ENCODE results near the gene PUS7. TPM values are rescaled to one million over a fixed set of nuclear protein-coding genes. Genes with fewer than 3 reads are reported as not detected.
"Not testable (repeated sequence)": the region's sequence is repeated elsewhere in the genome, so short reads cannot be mapped to it uniquely, and the experiment has no call there.

The PUS7 gene
- total and polyA plus RNA-seq, 2 experiments from 2014 or later: 16.0 to 39.3 TPM

DNA sequence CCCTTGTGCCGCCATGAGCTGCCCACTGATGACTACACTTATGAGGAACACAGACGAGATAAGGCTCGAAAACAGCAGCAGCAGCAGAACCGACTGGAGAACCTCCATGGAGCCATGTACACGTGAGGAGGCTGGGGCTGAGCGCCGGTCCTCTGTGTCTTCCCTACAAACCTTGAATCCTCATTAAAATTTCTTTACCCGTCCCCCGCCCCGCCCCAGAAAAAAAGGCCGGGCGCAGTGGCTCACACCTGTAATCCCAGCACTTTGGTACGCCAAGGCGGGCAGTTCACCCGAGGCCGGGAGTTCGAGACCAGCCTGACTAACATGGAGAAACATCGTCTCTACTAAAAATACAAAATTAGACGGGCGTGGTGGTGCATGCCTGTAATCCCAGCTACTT lies 8.5 kb upstream of the PUS7 start:
- H3K79me2 ChIP-seq (ENCODE audit: insufficient read depth): peaks cover 35% of the 10 kb centered on the region
- WGBS, 2 experiments (ENCODE audit: low coverage in 1 of 2, low lambda C conversion rate in 2 of 2, missing lambda C conversion rate in 2 of 2): 97 to 99% methylated on average over 20 of the region's 20 CpGs
- H3K4me1 ChIP-seq (ENCODE audit: insufficient read depth): peaks cover 12% of the 10 kb centered on the region; the same call in 1 of the 2 replicates
- H3K9me2 ChIP-seq (ENCODE audit: insufficient read depth): no peaks in the 10 kb centered on the region
- H3F3A ChIP-seq (ENCODE audit: insufficient read depth): no peaks in the 10 kb centered on the region
- H3K4me3 ChIP-seq: no peak overlapping the region
- H3K27ac ChIP-seq: no peak overlapping the region
- no peaks in the 10 kb centered on the region for H3K27me3 ChIP-seq (replicated peaks; ENCODE audit: insufficient read depth)
- H4K20me1 ChIP-seq (ENCODE audit: insufficient read depth): no peaks in the 10 kb centered on the region
- H3K36me3 ChIP-seq (ENCODE audit: low read depth): 0 out of 2 replicates have a peak, but pooled peaks cover 4% of the 10 kb centered on the region
- no peak for DNase-seq
- in situ Hi-C loops (cut with MboI): no loop called here
- H2AFZ ChIP-seq: no peak overlapping the region
- no peak overlapping the region for H3K4me2 ChIP-seq (ENCODE audit: unreplicated experiment)
- TF ChIP-seq EZH2 (IDR thresholded peaks at IDR 0.05; ENCODE audit: insufficient read depth, poor library complexity, severe bottlenecking) (no peak), EZH2phosphoT487 (IDR thresholded peaks at IDR 0.05; ENCODE audit: insufficient read depth, low read depth) (no peak)
- H3K9ac ChIP-seq: no peak overlapping the region
- no peaks in the 10 kb centered on the region for H3K9me3 ChIP-seq (ENCODE audit: low read depth)

DNA sequence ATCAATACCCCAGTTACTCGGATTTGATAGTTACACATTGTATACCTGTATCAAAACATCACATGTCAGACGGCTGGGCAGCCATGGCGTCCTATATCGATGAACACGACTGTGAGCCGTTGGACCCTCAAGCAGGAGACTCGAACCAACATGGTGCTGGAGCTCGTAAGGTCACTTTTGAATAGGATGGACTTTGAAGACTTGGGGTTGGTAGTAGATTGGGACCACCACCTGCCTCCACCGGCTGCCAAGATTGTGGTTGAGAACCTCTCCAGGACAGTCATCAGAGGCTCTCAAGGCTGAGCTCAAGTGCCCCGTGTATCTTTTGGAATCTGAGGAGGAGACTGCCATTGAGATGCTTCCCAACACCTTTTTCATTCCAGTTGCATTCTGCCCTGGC lies 8.1 kb upstream of the PUS7 start:
- TF ChIP-seq EZH2phosphoT487 (IDR thresholded peaks at IDR 0.05; ENCODE audit: insufficient read depth, low read depth): no peak
- no peak for TF ChIP-seq EZH2 (IDR thresholded peaks at IDR 0.05; ENCODE audit: insufficient read depth, poor library complexity, severe bottlenecking)
- Histone ChIP-seq H3K9ac (no peak overlapping the region), H3K27me3 (replicated peaks; ENCODE audit: insufficient read depth) (no peaks in the 10 kb centered on the region), H3K9me3 (ENCODE audit: low read depth) (no peaks in the 10 kb centered on the region), H2AFZ (no peak overlapping the region), H3K4me3 (no peak overlapping the region), H3K4me1 (ENCODE audit: insufficient read depth) (peaks cover 12% of the 10 kb centered on the region; the same call in 1 of the 2 replicates), H4K20me1 (ENCODE audit: insufficient read depth) (no peaks in the 10 kb centered on the region), H3K9me2 (ENCODE audit: insufficient read depth) (no peaks in the 10 kb centered on the region), H3F3A (ENCODE audit: insufficient read depth) (no peaks in the 10 kb centered on the region), H3K36me3 (ENCODE audit: low read depth) (0 out of 2 replicates have a peak, but pooled peaks cover 3% of the 10 kb centered on the region), H3K4me2 (ENCODE audit: unreplicated experiment) (no peak overlapping the region), H3K27ac (no peak overlapping the region), H3K79me2 (ENCODE audit: insufficient read depth) (peaks cover 31% of the 10 kb centered on the region)
- DNase-seq: no peak
- in situ Hi-C loops (cut with MboI): no loop called here
- 86 to 91% methylated on average over 10 of the region's 10 CpGs for WGBS, 2 experiments (ENCODE audit: low coverage in 1 of 2, low lambda C conversion rate in 2 of 2, missing lambda C conversion rate in 2 of 2)

DNA sequence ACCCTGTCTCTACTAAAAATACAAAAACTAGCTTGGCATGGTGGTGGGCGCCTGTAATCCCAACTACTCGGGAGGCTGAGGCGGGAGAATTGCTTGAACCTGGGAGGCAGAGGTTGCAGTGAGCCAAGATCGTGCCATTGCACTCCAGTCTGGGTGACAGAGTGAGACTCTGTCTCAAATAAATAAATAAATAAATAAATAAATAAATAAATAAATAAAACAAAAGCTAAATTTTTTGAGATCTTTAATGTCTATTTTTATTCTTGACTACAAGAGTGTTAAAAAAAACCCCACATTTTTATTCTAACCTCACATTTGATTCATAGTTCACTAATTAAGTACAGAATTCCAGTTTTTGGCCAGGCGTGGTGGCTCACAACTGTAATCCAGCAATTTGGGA lies 5.7 kb upstream of the PUS7 start:
- H3K9ac ChIP-seq: not testable (repeated sequence)

DNA sequence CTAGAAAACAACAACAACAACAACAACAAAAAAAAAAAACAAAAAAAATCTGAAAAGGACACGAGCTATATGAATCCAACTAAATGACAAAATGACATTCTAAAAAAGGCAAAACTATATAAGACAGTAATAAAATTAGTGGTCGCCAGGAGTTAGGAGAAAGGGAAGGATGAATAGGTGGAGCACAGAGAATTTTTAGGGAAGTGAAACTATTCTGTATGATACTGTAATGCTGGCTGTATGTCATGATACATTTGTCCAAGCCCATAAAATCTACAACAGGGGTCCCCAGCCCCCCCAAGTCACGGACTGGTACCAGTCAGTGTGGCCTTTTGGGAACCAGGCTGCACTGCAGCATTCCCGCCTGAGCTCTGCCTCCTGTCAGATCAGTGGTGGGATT lies 2.8 kb upstream of the PUS7 start:
- no peak overlapping the region for H3K4me2 ChIP-seq (ENCODE audit: unreplicated experiment)
- TF ChIP-seq EZH2 (IDR thresholded peaks at IDR 0.05; ENCODE audit: insufficient read depth, poor library complexity, severe bottlenecking) (no peak), EZH2phosphoT487 (IDR thresholded peaks at IDR 0.05; ENCODE audit: insufficient read depth, low read depth) (no peak)
- WGBS, 2 experiments (ENCODE audit: low coverage in 1 of 2, low lambda C conversion rate in 2 of 2, missing lambda C conversion rate in 2 of 2): 41 to 60% methylated on average over 4 of the region's 4 CpGs
- peaks cover 13% of the 10 kb centered on the region for H3K79me2 ChIP-seq (ENCODE audit: insufficient read depth)
- H3K9me2 ChIP-seq (ENCODE audit: insufficient read depth): no peaks in the 10 kb centered on the region
- H2AFZ ChIP-seq: no peak overlapping the region
- H4K20me1 ChIP-seq (ENCODE audit: insufficient read depth): no peaks in the 10 kb centered on the region
- H3K27me3 ChIP-seq (replicated peaks; ENCODE audit: insufficient read depth): no peaks in the 10 kb centered on the region
- H3K36me3 ChIP-seq (ENCODE audit: low read depth): no peaks in the 10 kb centered on the region
- H3K4me1 ChIP-seq (ENCODE audit: insufficient read depth): peaks cover 9% of the 10 kb centered on the region; the same call in 1 of the 2 replicates
- H3F3A ChIP-seq (ENCODE audit: insufficient read depth): peaks cover 16% of the 10 kb centered on the region
- H3K9ac ChIP-seq: no peak overlapping the region
- no peak overlapping the region for H3K4me3 ChIP-seq
- no peaks in the 10 kb centered on the region for H3K9me3 ChIP-seq (ENCODE audit: low read depth)
- DNase-seq: no peak
- in situ Hi-C loops (cut with MboI): no loop called here
- no peak overlapping the region for H3K27ac ChIP-seq

More for the DNA sequence above, 5.7 kb upstream of the PUS7 start:
- H2AFZ ChIP-seq; H3K4me2 ChIP-seq (ENCODE audit: unreplicated experiment); H3K27ac ChIP-seq; H3K9me2 ChIP-seq (ENCODE audit: insufficient read depth); H3K4me1 ChIP-seq (ENCODE audit: insufficient read depth); DNase-seq; H3F3A ChIP-seq (ENCODE audit: insufficient read depth); H3K4me3 ChIP-seq; in situ Hi-C loops (cut with MboI); H3K27me3 ChIP-seq (replicated peaks; ENCODE audit: insufficient read depth); H4K20me1 ChIP-seq (ENCODE audit: insufficient read depth); H3K79me2 ChIP-seq (ENCODE audit: insufficient read depth); H3K9me3 ChIP-seq (ENCODE audit: low read depth); H3K36me3 ChIP-seq (ENCODE audit: low read depth): not testable (repeated sequence)
- WGBS, 2 experiments (ENCODE audit: low coverage in 1 of 2, low lambda C conversion rate in 2 of 2, missing lambda C conversion rate in 2 of 2): 96 to 98% methylated on average over 5 of the region's 5 CpGs

DNA sequence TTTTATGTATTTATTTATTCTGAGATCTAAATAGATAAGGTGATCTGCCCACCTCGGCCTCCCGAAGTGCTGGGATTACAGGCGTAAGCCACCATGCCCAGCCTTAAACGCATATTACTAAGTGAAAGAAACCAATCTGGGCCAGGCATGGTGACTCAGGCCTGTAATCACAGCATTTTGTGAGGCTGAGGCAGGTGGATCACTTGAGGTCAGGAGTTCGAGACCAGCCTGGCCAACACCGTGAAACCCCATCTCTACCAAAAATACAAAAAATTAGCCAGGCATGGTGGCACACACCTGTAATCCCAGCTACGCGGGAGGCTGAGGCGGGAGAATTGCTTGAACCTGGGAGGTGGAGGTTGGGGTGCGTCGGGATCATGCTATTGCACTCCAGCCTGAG lies 2.4 kb upstream of the PUS7 start:
- H3K4me3 ChIP-seq; DNase-seq; H3K9me3 ChIP-seq (ENCODE audit: low read depth); H3K9ac ChIP-seq; H3K27ac ChIP-seq; H3K4me1 ChIP-seq (ENCODE audit: insufficient read depth); H2AFZ ChIP-seq; in situ Hi-C loops (cut with MboI); H3K36me3 ChIP-seq (ENCODE audit: low read depth); H3K27me3 ChIP-seq (replicated peaks; ENCODE audit: insufficient read depth); H3K9me2 ChIP-seq (ENCODE audit: insufficient read depth); H4K20me1 ChIP-seq (ENCODE audit: insufficient read depth); H3K4me2 ChIP-seq (ENCODE audit: unreplicated experiment): not testable (repeated sequence)
- WGBS, 2 experiments (ENCODE audit: low coverage in 1 of 2, low lambda C conversion rate in 2 of 2, missing lambda C conversion rate in 2 of 2): 96 to 97% methylated on average over 10 to 11 of the region's 11 CpGs
- H3K79me2 ChIP-seq (ENCODE audit: insufficient read depth): peaks cover 18% of the 10 kb centered on the region
- H3F3A ChIP-seq (ENCODE audit: insufficient read depth): peaks cover 16% of the 10 kb centered on the region
